Measurements from ENCODE around the gene DYNLT5. TPM values are rescaled to one million over a fixed set of nuclear protein-coding genes. Genes with fewer than 3 reads are reported as not detected.

DYNLT5 gene
- total and polyA plus RNA-seq, 8 donors, result 0.73 to 11.3 (median 5.3) TPM

GRCh38 chr1:66809245-66809644 is 57.0 kb downstream of the DYNLT5 start:
- ATAC-seq, result no peak
- DNase-seq, result no peak
- no peaks in the 10 kb centered on the region for H3K9me3 ChIP-seq
- TF ChIP-seq CTCF (IDR thresholded peaks at IDR 0.05), result no peak
- no peaks in the 10 kb centered on the region for H3K27me3 ChIP-seq
- H3K36me3 ChIP-seq, result no peaks in the 10 kb centered on the region
- H3K27ac ChIP-seq, result no peak overlapping the region
- no peak overlapping the region for H3K4me3 ChIP-seq
- intact Hi-C loops (cut with DNase I), result no loop called here
- H3K4me1 ChIP-seq, result no peaks in the 10 kb centered on the region

- no peak for TF ChIP-seq CTCF (IDR thresholded peaks at IDR 0.05)
- H3K36me3 ChIP-seq, result no peaks in the 10 kb centered on the region
- DNase-seq, result no peak
- H3K27ac ChIP-seq, result no peak overlapping the region
- H3K4me3 ChIP-seq, result no peak overlapping the region
- intact Hi-C loops (cut with DNase I), result no loop called here
- H3K9me3 ChIP-seq, result no peaks in the 10 kb centered on the region
- H3K4me1 ChIP-seq, result no peaks in the 10 kb centered on the region
- ATAC-seq, result no peak
- H3K27me3 ChIP-seq, result no peaks in the 10 kb centered on the region
Measured at GRCh38 chr1:66809736-66810326, 57.6 kb downstream of the DYNLT5 start.

- peaks cover 0 to 2% of the 10 kb centered on the region in 2 donors for H3K9me3 ChIP-seq
- no peak for TF ChIP-seq CTCF (IDR thresholded peaks at IDR 0.05)
- H3K27ac ChIP-seq, result no peak overlapping the region
- intact Hi-C loops (cut with DNase I), result no loop called here
- H3K36me3 ChIP-seq, result no peaks in the 10 kb centered on the region
- no peak for DNase-seq
- H3K4me3 ChIP-seq, result no peak overlapping the region
- no peaks in the 10 kb centered on the region for H3K27me3 ChIP-seq
- H3K4me1 ChIP-seq, result no peaks in the 10 kb centered on the region
- no peak for ATAC-seq
Measured at GRCh38 chr1:66824771-66825170, 72.5 kb downstream of the DYNLT5 start.

Other genes starting within 250 kb of the DYNLT5 start
- 1 to 10 TPM; 6.8 to 7.1 TPM for gene SGIP1, start 218.3 kb upstream of the DYNLT5 start, total RNA-seq
- gene SGIP1, start 218.3 kb upstream of the DYNLT5 start, polyA plus RNA-seq (ENCODE audit: insufficient read length in 6 of 6), result 10 to 100 TPM in 3 of 6 donors, 1 to 10 TPM in 3; 7.1 to 16.6 (median 9.4) TPM
- gene INSL5, start 48.8 kb downstream of the DYNLT5 start, total RNA-seq, result not detected
- under 1 TPM in 3 of 6 donors, not detected in 3; 0.18 to 0.46 (median 0.24) TPM for gene INSL5, start 48.8 kb downstream of the DYNLT5 start, polyA plus RNA-seq (ENCODE audit: insufficient read length in 6 of 6)
- 10 to 100 TPM in 1 of 2 donors, 1 to 10 TPM in 1; 6.5 to 12.4 TPM for gene DNAI4, start 172.4 kb downstream of the DYNLT5 start, total RNA-seq
- gene DNAI4, start 172.4 kb downstream of the DYNLT5 start, polyA plus RNA-seq (ENCODE audit: insufficient read length in 6 of 6), result 10 to 100 TPM in 4 of 6 donors, 1 to 10 TPM in 2; 7.7 to 13.9 (median 11.8) TPM
- 10 to 100 TPM; 34.5 to 38.5 TPM for gene MIER1, start 172.5 kb downstream of the DYNLT5 start, total RNA-seq
- gene MIER1, start 172.5 kb downstream of the DYNLT5 start, polyA plus RNA-seq (ENCODE audit: insufficient read length in 6 of 6), result 10 to 100 TPM; 30.9 to 36.2 (median 34.3) TPM